ENCODE results near the gene THSD7A.
"Not testable (repeated sequence)": the region's sequence is repeated elsewhere in the genome, so short reads cannot be mapped to it uniquely, and the experiment has no call there.

Gene THSD7A

GRCh38 chr7:11447106-11447505, 384.9 kb downstream of the THSD7A start:
- DNase-seq: no peak

GRCh38 chr7:11443934-11444333, 388.1 kb downstream of the THSD7A start:
- DNase-seq: not testable (repeated sequence)

GRCh38 chr7:11437994-11438393, 394.0 kb downstream of the THSD7A start:
- DNase-seq: no peak

DNA sequence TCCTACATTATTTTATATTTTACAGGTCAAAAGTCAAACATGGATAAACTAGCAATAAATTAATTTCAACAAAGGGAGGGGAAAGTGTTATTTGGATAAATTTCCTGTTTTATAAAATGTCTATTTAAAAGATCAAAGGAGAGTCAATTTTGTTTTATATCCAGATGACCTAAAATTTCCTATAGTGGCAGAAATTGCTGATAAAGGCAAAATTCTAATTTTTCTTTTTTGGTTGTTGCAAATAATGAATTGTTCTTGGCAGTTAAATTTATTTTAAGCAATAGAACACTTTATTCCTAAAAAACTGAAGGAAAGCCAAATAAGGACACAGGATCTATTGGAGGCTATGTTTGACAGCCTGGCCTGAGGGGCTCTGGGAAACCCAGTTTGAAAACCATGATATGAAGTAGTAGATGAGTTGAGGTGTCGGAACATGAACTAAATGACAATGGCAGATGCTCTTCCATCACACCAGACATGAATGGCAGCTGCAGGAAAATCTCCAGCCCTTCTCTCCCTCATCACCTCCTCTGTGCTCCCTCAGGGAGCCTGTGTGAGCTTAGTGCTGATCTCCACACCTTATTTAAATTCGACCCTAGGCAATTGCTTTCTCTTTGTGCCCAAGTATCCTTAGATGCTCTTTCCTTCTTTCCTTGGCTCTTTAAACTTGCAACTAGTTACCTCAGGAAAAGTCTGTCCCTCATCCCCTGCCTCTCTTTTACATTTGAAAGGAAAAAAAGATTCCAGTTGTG, 395.0 kb downstream of the THSD7A start:
- DNase-seq: no peak

- no peak for DNase-seq
Measured at GRCh38 chr7:11436316-11436715, 395.7 kb downstream of the THSD7A start.

- DNase-seq: no peak
Measured at GRCh38 chr7:11434366-11434765, 397.6 kb downstream of the THSD7A start.

GRCh38 chr7:11430841-11431240, 401.2 kb downstream of the THSD7A start:
- DNase-seq: no peak

GRCh38 chr7:11430112-11430511, 401.9 kb downstream of the THSD7A start:
- no peak for DNase-seq

GRCh38 chr7:11428877-11429581, 403.0 kb downstream of the THSD7A start:
- DNase-seq: no peak

DNA sequence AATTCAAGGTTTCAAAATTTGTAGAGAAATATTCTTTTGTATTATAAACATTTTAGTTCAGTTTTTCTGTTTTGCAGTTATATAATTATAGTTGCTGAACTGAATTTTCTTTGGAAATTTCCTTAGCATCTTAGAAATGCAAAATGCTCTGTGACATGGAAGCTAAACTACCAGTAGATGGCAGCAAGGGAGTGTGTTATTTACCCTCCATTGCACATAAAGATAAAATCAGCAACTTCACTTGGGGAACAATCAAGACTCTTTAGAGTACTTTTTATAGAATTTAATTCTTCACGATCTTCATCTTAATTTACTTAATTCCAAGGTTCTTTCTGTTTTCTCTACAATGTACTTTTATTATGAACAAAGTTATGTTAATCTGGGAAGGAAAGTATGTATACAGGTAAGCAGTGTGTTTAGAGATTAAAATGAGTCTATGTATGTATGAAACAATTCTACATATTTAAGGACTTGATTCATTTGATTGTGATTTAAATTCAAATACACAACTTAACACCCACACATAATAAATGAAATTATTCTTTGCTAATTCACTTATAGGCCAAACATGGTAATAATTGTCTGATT, 404.2 kb downstream of the THSD7A start:
- peak; percentile 39 for DNase-seq

DNA sequence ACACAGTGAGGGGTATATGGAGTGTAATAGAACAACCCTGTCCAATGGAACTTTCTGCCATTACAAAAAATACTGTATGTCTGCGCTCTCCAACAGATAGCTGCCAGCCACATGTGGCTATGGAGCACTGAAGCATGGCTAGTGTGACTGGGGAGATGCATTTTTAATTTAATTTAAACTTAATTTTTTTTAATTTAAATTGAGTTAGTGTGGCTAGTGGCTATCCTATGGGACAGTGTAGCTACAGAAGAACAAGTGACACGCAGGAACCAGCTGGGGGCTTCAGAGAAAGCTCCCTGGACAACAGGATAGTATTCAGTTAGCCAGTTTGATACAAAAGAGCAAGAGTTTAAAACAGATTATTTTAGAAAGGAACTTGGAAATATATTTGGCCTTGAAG, 408.0 kb downstream of the THSD7A start:
- DNase-seq: no peak

DNA sequence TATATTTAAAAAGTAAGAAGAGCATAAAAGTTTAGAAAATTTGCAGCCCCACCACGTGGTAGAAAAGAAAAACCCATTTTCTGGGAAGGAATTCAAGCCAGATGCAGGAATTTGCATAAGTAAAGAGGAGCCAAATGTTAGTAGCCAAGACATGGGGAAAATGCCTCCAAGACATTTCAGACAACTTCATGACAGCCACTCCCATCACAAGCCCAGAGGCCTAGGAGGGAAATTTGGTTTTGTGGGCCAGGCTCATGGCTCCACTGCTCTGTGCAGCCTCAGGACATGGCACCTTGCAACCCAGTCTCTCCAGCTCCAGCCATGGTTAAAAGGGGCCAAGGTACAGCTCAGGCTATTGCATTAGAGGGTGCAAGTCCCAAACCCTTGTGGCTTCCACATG, 411.9 kb downstream of the THSD7A start:
- no peak for DNase-seq

DNA sequence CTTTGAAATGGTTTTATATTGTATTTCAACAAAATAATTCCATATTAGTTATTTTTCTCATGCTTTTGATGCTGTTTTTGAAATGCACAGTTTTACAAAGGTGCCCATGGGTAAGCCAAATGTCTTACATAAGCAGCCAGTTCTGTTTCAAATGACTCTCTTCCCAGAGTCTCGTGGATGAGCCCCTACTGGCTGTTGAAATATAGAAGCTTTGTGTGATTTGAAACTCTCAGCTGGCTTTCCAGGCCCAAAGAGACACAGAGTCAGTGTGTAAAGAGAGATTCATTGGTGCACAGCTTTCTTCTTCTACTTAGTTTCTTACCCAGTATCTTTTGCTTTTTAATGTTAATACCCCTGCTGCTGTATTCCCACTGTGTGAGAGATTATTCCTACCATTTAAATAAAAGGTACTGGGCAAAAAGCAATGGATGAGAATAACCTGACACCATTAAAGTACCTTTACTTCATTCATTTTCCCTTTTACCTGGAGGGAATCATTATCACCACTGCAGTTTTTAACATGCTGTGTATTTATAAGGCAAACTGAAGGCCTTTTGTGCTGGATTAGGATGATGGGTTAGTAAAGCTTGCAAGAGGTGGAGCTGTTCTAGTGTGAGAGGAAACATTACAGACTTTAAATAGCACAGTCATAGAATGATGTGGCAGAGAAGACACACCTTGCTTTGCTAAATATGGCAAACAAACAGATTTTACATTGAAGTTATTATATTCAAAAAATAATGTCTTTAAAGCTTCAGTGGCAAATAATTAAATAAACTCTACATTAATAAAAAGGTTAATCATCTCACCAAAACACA, 415.1 kb downstream of the THSD7A start:
- no peak for DNase-seq

DNA sequence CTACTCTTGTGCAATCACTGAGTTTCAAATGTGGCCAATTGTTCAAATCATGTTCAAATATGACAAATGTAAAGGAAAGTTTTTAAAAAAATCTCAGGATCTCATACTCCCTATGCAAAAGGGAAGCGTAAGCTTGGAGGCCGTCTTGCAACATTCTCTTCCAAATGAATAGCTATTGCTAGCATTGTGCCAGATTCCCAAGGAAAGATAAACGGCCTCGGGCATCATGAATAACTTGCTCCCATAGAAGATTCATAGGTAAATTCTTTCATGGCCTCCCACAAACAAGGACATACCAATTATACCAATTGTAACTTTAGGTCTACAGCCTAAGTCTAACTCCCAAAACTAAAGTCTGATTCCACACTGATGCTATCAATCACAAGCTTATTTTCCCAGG, 416.9 kb downstream of the THSD7A start:
- DNase-seq: no peak

DNA sequence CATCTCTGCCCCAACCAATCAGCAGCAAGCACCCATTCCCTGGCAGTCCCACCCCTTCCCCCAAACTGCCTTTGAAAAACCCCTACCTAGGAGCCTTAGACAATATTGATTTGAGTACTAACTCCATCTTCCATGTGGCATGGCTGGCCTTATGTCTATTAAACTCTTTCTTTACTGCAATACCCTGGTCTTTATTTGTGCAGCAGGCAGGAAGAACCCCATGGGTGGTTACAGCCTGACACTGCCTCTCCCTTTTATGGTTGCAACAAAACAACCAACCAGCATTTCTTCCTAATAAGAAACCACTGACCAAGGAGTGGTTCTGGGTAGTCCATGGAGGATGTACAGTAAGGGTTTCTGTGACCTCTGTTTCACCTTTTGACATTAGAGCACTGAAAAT, 418.1 kb downstream of the THSD7A start:
- no peak for DNase-seq

GRCh38 chr7:11412036-11412435, 420.0 kb downstream of the THSD7A start:
- DNase-seq: no peak

GRCh38 chr7:11410656-11411644, 421.0 kb downstream of the THSD7A start:
- DNase-seq: no peak

DNA sequence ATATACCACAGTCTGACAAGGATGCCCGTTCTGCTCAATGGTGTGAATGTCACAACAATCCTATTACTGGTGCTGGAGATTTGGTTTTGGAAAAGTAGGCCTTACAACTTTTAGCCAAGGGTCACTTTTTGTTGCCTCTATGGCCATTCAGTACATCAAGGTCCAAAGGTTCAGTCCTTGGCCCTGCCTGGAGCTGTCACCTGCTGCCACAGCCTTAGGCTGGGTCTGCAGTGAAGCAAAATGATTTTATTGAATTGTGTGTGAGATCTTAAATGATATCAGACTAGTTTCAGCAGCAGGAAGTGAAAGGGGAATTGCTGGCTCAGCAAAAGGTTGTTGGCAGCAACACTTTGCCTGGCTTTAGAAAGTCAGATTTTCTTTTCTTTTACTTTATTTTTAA, 427.6 kb downstream of the THSD7A start:
- DNase-seq: no peak

- DNase-seq: no peak
Measured at GRCh38 chr7:11403781-11404180, 428.2 kb downstream of the THSD7A start.

GRCh38 chr7:11394438-11394837, 437.6 kb downstream of the THSD7A start:
- DNase-seq: no peak

- no peak for DNase-seq
Measured at GRCh38 chr7:11379641-11380040, 452.4 kb downstream of the THSD7A start.

DNA sequence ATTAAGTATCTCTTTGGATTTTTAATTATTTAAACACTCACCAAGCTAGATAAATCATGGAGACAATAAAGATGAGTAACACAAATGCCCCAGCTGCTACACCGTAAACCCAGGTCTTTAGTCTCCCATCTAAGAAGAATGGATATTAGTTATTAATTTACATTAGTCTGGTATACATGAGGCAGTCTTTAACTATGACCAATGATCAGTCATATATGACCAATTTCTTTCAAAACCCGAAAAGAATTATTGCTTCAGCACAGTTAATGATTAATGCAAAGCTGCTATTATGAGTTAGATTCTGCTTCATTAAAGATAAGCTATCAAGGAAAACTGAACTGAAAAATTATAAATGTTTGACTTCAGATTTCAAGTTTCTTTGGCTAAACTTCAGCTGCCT, 455.5 kb downstream of the THSD7A start:
- no peak for DNase-seq

Data from NCI-H774 (cell line).